K562 treated with DMSO at 1 percent for 12 hours (cell line): ENCODE results near the gene OOSP4A. TPM values are rescaled to one million over a fixed set of nuclear protein-coding genes. Genes with fewer than 3 reads are reported as not detected.

Source experiments
- total RNA-seq: library from RNA; unstranded; fragments of 300-600 nt; gene quantifications from 2 replicates; pipeline ENCODE4 v1.2.3, GENCODE V29; 2022; ENCODE audit not compliant: insufficient read depth

OOSP4A gene
- total RNA-seq = not detected in 2 replicates

GRCh38 chr11:59963733-59964132, at the start of gene OOSP4A:
OOSP4A (plus strand) TSS chr11:59964033; CDS start chr11:59964033, 0 bp downstream.

GRCh38 chr11:59938132-59938531, 25.7 kb upstream of the OOSP4A start, which contains the start of gene OOSP1:
OOSP1 (plus strand) TSS chr11:59938432; CDS start chr11:59938455, 23 bp downstream.

GRCh38 chr11:60016881-60017280, 53.0 kb downstream of the OOSP4A start, which contains the start of gene OOSP4B:
OOSP4B (plus strand) TSS chr11:60017181.

Other genes with a start within 250 kb of the OOSP4A start
- 60.3 and 134 TPM in 2 replicates for gene STX3, start 208.7 kb upstream of the OOSP4A start, total RNA-seq
- gene MRPL16, start 153.3 kb upstream of the OOSP4A start, total RNA-seq = 69.2 and 77.0 TPM in 2 replicates
- gene CBLIF, start 118.5 kb upstream of the OOSP4A start, total RNA-seq = not detected in 2 replicates
- 34.8 and 56.5 TPM in 2 replicates for gene TCN1, start 97.5 kb upstream of the OOSP4A start, total RNA-seq
- gene OOSP3, start 85.3 kb upstream of the OOSP4A start, total RNA-seq = not detected in 2 replicates
- gene OOSP1, start 25.6 kb upstream of the OOSP4A start, total RNA-seq = 1.6 TPM in 1 of 2 replicates, not detected in the other
- not detected in 2 replicates for gene OOSP4B, start 53.1 kb downstream of the OOSP4A start, total RNA-seq
- not detected in 2 replicates for gene OOSP2, start 76.4 kb downstream of the OOSP4A start, total RNA-seq
- gene MS4A3, start 92.6 kb downstream of the OOSP4A start, total RNA-seq = 33.6 and 56.8 TPM in 2 replicates
- 1.2 TPM in 1 of 2 replicates, not detected in the other for gene MS4A2, start 124.6 kb downstream of the OOSP4A start, total RNA-seq
- not detected in 2 replicates for gene MS4A6A, start 219.1 kb downstream of the OOSP4A start, total RNA-seq